HG03280 (cell line): ENCODE measurements around the gene DBNL.

Source experiments
- ATAC-seq: cut with Tn5 transposase; IDR thresholded peaks from one replicate; pipeline ENCODE4 v1.9.1; 2021; ENCODE audit warnings: mild to moderate bottlenecking, moderate library complexity; ENCODE audit not compliant: unreplicated experiment

DBNL gene

GRCh38 chr7:44060948-44061644, 16.6 kb downstream of the DBNL start:
- no peak for ATAC-seq

- ATAC-seq: no peak
These were observed 17.2 kb downstream of the DBNL start for GRCh38 chr7:44061645-44062179.

GRCh38 chr7:44062180-44062902, 17.8 kb downstream of the DBNL start:
- ATAC-seq: no peak

- no peak for ATAC-seq
These were observed 18.4 kb downstream of the DBNL start for GRCh38 chr7:44062903-44063295.

GRCh38 chr7:44063547-44063893, 19.0 kb downstream of the DBNL start:
- ATAC-seq: no peak

GRCh38 chr7:44063894-44064651, 19.6 kb downstream of the DBNL start:
- ATAC-seq: no peak

- ATAC-seq: no peak
These were observed 20.4 kb downstream of the DBNL start for GRCh38 chr7:44064791-44065430.

GRCh38 chr7:44065431-44066110, 21.1 kb downstream of the DBNL start, which contains the start of gene PGAM2:
TSS of gene PGAM2 (minus strand) at chr7:44065567. CDS start at chr7:44065529, 38 bp downstream.
- no peak for ATAC-seq

GRCh38 chr7:44066111-44066460, 21.6 kb downstream of the DBNL start:
- no peak for ATAC-seq

- ATAC-seq: no peak
These were observed 22.1 kb downstream of the DBNL start for GRCh38 chr7:44066494-44067063.

GRCh38 chr7:44067064-44067951, 22.8 kb downstream of the DBNL start:
- no peak for ATAC-seq

GRCh38 chr7:44068054-44068453, 23.6 kb downstream of the DBNL start:
- no peak for ATAC-seq

GRCh38 chr7:44071726-44072363, 27.3 kb downstream of the DBNL start:
- no peak for ATAC-seq

GRCh38 chr7:44072364-44073231, 28.1 kb downstream of the DBNL start:
- ATAC-seq: no peak

- ATAC-seq: no peak
These were observed 29.3 kb downstream of the DBNL start for GRCh38 chr7:44073664-44074348.

- ATAC-seq: no peak
These were observed 29.8 kb downstream of the DBNL start for GRCh38 chr7:44074349-44074695.
